ENCODE measurements around the gene KBTBD2. TPM values are rescaled to one million over a fixed set of nuclear protein-coding genes. Genes with fewer than 3 reads are reported as not detected.
"Not testable (repeated sequence)": the region's sequence is repeated elsewhere in the genome, so short reads cannot be mapped to it uniquely, and the experiment has no call there.

KBTBD2 gene
- total and polyA plus RNA-seq, 8 donors: 9.0 to 90.3 (median 16.1) TPM

- DNase-seq: no peak
- Histone ChIP-seq H3K27me3 (no peaks in the 10 kb centered on the region), H3K4me3 (no peak overlapping the region), H3K9me3 (no peaks in the 10 kb centered on the region), H3K27ac (no peak overlapping the region), H3K4me1 (no peaks in the 10 kb centered on the region), H3K36me3 (peaks cover 13 to 76% (median 68%) of the 10 kb centered on the region in 4 donors)
- WGBS, 5 donors: 77 to 95% (median 87%) methylated on average over 2 of the region's 2 CpGs
- intact Hi-C loops (cut with DNase I; ENCODE audit: low total_unique reads): no loop called here
- no peak for TF ChIP-seq CTCF (IDR thresholded peaks at IDR 0.05)
- no peak for TF ChIP-seq POLR2A (IDR thresholded peaks at IDR 0.05)
- no peak for TF ChIP-seq POLR2AphosphoS5 (IDR thresholded peaks at IDR 0.05)
- no peak for TF ChIP-seq EP300 (IDR thresholded peaks at IDR 0.05)
Measured at GRCh38 chr7:32921896-32922295, 30.3 kb upstream of the KBTBD2 start.

DNA sequence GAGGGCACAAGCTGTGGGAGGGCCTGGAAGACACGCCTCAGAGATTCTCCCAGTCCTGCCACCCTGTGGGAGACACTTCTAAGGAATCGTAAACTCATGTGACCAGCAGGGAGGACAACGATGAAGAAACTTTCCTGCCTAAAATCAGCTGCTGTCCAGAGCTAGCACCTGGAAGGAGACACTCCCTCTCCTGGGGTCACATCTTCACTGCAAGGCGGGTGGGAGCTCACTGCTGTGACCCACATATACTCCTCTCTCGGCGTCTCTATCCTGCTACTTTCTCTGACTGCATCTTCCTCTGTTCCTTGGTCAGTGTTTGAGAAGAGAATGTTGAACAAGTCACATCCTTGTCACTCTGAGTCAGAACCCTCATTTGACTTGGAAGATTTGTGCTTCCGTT lies 25.4 kb upstream of the KBTBD2 start:
- H3K27ac ChIP-seq; H3K4me3 ChIP-seq; intact Hi-C loops (cut with DNase I; ENCODE audit: low total_unique reads); H3K9me3 ChIP-seq; H3K4me1 ChIP-seq; H3K27me3 ChIP-seq; DNase-seq: not testable (repeated sequence)
- H3K36me3 ChIP-seq: peaks cover 24 to 83% (median 71%) of the 10 kb centered on the region in 4 donors
- WGBS, 5 donors: 85 to 97% (median 92%) methylated on average over 3 to 6 of the region's 7 CpGs

DNA sequence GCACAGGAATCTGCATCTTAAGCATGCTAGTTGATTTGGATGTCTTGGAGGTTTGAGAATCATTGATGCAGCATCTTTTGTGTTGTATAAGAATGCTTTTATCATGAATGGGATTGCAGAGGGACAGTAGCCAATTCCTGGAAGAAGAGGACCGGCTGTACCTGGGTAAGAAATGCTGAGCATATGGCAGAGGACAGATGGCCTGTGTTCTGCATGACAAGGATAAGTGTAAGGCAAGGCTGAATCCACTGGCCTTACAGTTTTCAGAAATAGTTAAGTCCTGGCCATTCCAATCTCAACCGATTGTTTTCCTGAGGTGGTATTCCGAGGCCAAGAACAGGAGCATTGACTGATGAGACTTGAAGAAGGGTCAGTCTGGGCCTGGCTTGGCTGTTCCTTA lies 24.4 kb upstream of the KBTBD2 start:
- H3K9me3 ChIP-seq: no peaks in the 10 kb centered on the region
- intact Hi-C loops (cut with DNase I; ENCODE audit: low total_unique reads): no loop called here
- peaks cover 24 to 73% (median 63%) of the 10 kb centered on the region in 4 donors for H3K36me3 ChIP-seq
- H3K27ac ChIP-seq: no peak overlapping the region
- no peaks in the 10 kb centered on the region for H3K27me3 ChIP-seq
- H3K4me3 ChIP-seq: no peak overlapping the region
- TF ChIP-seq EP300 (IDR thresholded peaks at IDR 0.05): no peak
- no peak for TF ChIP-seq POLR2A (IDR thresholded peaks at IDR 0.05)
- no peak for TF ChIP-seq CTCF (IDR thresholded peaks at IDR 0.05)
- no peak for TF ChIP-seq POLR2AphosphoS5 (IDR thresholded peaks at IDR 0.05)
- H3K4me1 ChIP-seq: no peaks in the 10 kb centered on the region
- WGBS, 5 donors: 79 to 98% (median 86%) methylated on average over 3 of the region's 3 CpGs
- no peak for DNase-seq

DNA sequence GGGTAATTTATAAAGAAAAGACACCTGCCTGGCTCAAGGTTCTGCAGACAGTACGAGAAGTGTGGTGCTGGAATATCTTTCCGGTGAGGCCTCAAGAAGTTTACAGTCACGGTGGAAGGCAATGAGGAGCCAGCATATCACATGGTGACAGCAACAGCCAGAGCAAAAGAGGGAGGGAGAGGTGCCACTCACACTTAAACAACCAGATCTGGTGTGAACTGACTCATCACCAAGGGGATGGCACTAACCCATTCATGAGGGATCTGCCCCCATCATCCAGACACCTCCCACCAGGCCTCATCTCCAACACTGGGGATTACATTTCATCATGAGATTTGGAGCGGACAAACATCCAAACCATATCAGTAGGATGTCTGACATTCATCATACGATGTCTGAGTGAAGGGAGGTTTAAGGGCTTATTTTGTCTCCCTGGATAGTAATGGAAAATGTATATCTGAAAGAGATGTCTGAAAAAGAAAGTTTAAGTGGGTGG lies 23.5 kb upstream of the KBTBD2 start:
- WGBS, 5 donors: 91 to 98% (median 96%) methylated on average over 5 of the region's 5 CpGs
- H3K27ac ChIP-seq: no peak overlapping the region
- H3K36me3 ChIP-seq: peaks cover 19 to 64% (median 55%) of the 10 kb centered on the region in 4 donors
- TF ChIP-seq CTCF (IDR thresholded peaks at IDR 0.05) (no peak), POLR2AphosphoS5 (IDR thresholded peaks at IDR 0.05) (no peak)
- H3K4me1 ChIP-seq: no peaks in the 10 kb centered on the region
- H3K27me3 ChIP-seq: no peaks in the 10 kb centered on the region
- intact Hi-C loops (cut with DNase I; ENCODE audit: low total_unique reads): no loop called here
- H3K9me3 ChIP-seq: no peaks in the 10 kb centered on the region
- H3K4me3 ChIP-seq: no peak overlapping the region
- no peak for DNase-seq

DNA sequence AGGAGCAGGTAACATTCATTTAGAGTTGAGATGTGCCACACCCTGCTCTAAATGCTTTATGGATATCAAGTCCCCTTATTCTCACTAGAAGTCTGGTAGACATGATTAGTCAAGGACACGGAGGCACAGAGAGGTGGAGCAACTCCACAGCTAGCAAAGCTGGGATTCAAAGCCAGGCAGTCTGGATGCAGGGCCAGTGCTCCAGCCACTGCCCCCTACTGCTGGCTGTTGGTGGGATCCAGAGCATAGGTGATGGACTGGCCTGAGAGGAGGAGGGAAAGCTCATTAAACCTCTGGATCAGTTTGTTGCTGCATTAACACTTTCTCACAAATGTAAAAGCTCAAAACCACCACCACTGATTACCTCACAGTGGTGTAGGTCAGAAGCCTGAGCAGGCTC lies 22.6 kb upstream of the KBTBD2 start:
- no peaks in the 10 kb centered on the region for H3K27me3 ChIP-seq
- no peaks in the 10 kb centered on the region for H3K9me3 ChIP-seq
- TF ChIP-seq POLR2A (IDR thresholded peaks at IDR 0.05) (no peak), CTCF (IDR thresholded peaks at IDR 0.05) (no peak), POLR2AphosphoS5 (IDR thresholded peaks at IDR 0.05) (no peak), EP300 (IDR thresholded peaks at IDR 0.05) (no peak)
- no peak for DNase-seq
- H3K4me3 ChIP-seq: no peak overlapping the region
- intact Hi-C loops (cut with DNase I; ENCODE audit: low total_unique reads): no loop called here
- H3K4me1 ChIP-seq: no peaks in the 10 kb centered on the region
- H3K36me3 ChIP-seq: peaks cover 15 to 56% (median 47%) of the 10 kb centered on the region in 4 donors
- 76 to 93% (median 84%) methylated on average over 1 of the region's 1 CpG for WGBS, 5 donors
- no peak overlapping the region for H3K27ac ChIP-seq

Data from stomach (tissue), 9 donors.